Stimulated activated CD4-positive, alpha-beta T cell treated with anti-CD3 and anti-CD28 coated beads, Interleukin-1b, Interleukin-23, amount 100 ng/mL, for 1 hour (primary cell): Measurements from ENCODE around the gene RAB21.
"Not testable (repeated sequence)": the region's sequence is repeated elsewhere in the genome, so short reads cannot be mapped to it uniquely, and the experiment has no call there.

ENCODE experiments used
- DNase-seq, 2 donors: peaks; one replicate each; pipeline ENCODE4 v3.0.0-alpha.2; 2020; ENCODE audit warnings: low read depth in 2 of 2

The RAB21 gene

GRCh38 chr12:71799106-71799505, 44.4 kb downstream of the RAB21 start:
- no peak for DNase-seq

- DNase-seq: no peak
Measured at GRCh38 chr12:71800177-71800576, 45.5 kb downstream of the RAB21 start.

DNA sequence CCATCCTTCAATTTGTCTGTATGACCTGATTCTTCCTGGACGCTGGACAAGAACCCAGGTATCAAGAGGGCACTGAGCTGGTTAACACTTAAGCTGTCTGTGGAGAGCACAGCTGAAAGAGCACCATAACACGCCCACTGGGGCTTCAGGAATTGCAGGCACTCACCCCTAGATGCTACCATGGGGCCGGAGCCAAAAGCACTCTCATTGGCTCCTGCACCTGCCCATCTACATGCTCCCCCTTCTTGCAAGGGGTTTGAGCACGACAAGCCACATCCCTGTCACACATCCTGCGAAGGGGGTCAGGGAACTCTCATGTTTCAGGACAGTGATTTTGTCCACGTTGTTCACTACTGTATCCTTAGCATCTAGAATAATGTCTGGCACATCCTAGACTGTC, 49.8 kb downstream of the RAB21 start:
- no peak for DNase-seq

GRCh38 chr12:71810921-71811320, 56.3 kb downstream of the RAB21 start:
- DNase-seq: no peak

DNA sequence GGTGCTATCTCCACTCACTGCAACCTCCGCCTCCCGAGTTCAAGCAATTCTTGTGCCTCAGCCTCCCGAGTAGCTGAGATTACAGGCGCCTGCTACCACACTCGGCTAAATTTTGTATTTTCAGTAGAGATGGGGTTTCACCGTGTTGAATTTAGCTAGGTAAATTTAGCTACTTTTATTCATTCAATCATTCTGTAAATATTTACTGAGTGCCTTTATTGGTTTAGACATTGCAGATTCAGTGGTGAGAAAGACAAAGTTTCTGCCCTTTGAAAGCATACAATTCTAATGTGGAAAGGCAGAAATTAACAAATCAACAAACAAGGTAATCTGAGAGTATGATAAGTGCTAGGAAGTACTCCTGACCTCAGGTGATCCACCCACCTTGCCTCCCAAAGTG, 60.6 kb downstream of the RAB21 start:
- not testable (repeated sequence) for DNase-seq

GRCh38 chr12:71822088-71822487, 67.4 kb downstream of the RAB21 start:
- not testable (repeated sequence) for DNase-seq

GRCh38 chr12:71828813-71829212, 74.2 kb downstream of the RAB21 start:
- DNase-seq: no peak

GRCh38 chr12:71837356-71837755, 82.7 kb downstream of the RAB21 start:
- DNase-seq: no peak

DNA sequence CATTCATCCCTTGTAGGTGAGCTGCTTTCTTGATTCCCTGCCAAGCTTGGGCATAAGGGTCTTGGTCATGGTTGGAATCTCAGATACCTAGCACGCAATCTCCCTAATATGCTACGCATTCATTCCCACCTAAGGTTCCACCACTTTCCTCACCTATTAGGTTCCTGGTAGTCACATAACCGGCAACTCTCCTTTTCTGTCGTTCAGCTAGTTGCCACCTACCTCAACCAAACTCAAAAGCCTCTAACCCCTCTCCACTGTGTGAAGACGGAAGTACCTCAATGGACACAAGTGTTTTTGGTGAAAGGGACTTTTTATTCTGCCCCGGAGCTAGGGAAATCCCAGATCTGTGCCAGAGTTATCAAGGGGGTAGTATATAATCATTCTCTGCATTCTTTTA, 83.6 kb downstream of the RAB21 start:
- DNase-seq: no peak

GRCh38 chr12:71838676-71839075, 84.0 kb downstream of the RAB21 start:
- no peak for DNase-seq

- no peak for DNase-seq
Measured at GRCh38 chr12:71840231-71840847, 85.7 kb downstream of the RAB21 start.

DNA sequence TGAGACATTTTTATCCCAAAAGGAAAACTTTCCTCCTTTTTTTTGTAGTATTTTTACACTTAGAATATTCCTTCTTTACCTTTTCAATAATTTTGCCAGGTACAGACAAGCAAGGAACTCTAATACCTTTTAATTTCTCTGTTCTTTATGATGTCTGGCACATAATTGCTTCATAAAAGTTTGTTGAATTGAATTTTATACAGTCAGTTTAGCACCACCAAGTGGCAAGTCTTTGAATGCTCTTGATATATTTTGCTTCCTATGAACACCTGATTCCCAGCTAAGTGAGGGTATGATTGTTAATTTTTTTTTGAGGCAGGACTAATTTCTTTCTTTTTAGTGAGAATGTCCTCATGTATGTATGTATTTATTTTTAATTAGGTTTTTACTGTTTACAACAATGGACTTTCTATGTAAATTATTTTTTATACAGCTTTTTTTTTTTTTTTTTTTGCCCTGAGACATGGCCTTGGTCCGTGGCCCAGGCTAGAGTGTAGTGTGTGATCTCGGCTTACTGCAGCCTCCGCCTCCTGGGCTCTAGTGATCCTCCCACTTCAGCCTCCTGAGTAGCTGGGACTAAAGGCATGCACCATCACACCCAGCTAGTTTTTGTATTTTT, 91.8 kb downstream of the RAB21 start:
- no peak for DNase-seq

GRCh38 chr12:71848212-71848611, 93.5 kb downstream of the RAB21 start:
- no peak for DNase-seq

- no peak for DNase-seq
Measured at GRCh38 chr12:71849109-71849851, 94.6 kb downstream of the RAB21 start.
